Natural killer cell (primary cell): Measurements from ENCODE around the gene CDK5RAP3. TPM values are rescaled to one million over a fixed set of nuclear protein-coding genes. Genes with fewer than 3 reads are reported as not detected.

Source experiments
- ATAC-seq, 3 donors: fragments of 150-1000 bp in 2 of 3; fragments of 200-7000 bp in 1 of 3; cut with Tn5 transposase; 1 replicate in 1 of 3; 2 replicates in 2 of 3; pipeline ENCODE4 v1.10.0; 2021; ENCODE audit warnings: mild to moderate bottlenecking in 2 of 3, moderate library complexity in 2 of 3
- DNase-seq, 2 donors: peaks; one replicate each; pipeline versions ENCODE4 v3.0.0 to v3.0.0-alpha.2; 2013 to 2021; ENCODE audit warnings: mixed read lengths in 1 of 2
- H3K27ac ChIP-seq: one replicate; pipeline ENCODE4 v1.5.1; 2013; ENCODE audit warnings: mild to moderate bottlenecking, low read length
- H3K27me3 ChIP-seq: one replicate; pipeline ENCODE4 v1.6.1; 2013; ENCODE audit warnings: low read length; ENCODE audit not compliant: control insufficient read depth, insufficient read depth
- H3K36me3 ChIP-seq: one replicate; pipeline ENCODE4 v1.6.1; 2013; ENCODE audit warnings: low read length; ENCODE audit not compliant: control insufficient read depth, insufficient read depth
- H3K4me1 ChIP-seq: one replicate; pipeline ENCODE4 v1.6.1; 2013; ENCODE audit warnings: low read length; ENCODE audit not compliant: control insufficient read depth, insufficient read depth
- H3K4me3 ChIP-seq: one replicate; pipeline ENCODE4 v1.5.1; 2013; ENCODE audit warnings: low read length
- H3K9me3 ChIP-seq: one replicate; pipeline ENCODE4 v1.6.1; 2013; ENCODE audit warnings: low read length; ENCODE audit not compliant: control insufficient read depth, insufficient read depth
- H3K27ac Mint-ChIP-seq, 2 donors: one replicate each; pipeline ENCODE4 v1.8.0; 2022; ENCODE audit warnings: mild to moderate bottlenecking in 2 of 2, mixed read lengths in 2 of 2, moderate library complexity in 1 of 2
- H3K27me3 Mint-ChIP-seq, 2 donors: one replicate each; pipeline ENCODE4 v1.8.0; 2022; ENCODE audit warnings: low read depth in 2 of 2, mixed read lengths in 2 of 2
- H3K36me3 Mint-ChIP-seq: one replicate; pipeline ENCODE4 v1.8.0; 2022; ENCODE audit warnings: mixed read lengths
- H3K4me1 Mint-ChIP-seq, 2 donors: one replicate each; pipeline ENCODE4 v1.8.0; 2022; ENCODE audit warnings: mixed read lengths in 2 of 2
- H3K4me3 Mint-ChIP-seq: one replicate; pipeline ENCODE4 v1.8.0; 2022; ENCODE audit warnings: mild to moderate bottlenecking, moderate library complexity, mixed read lengths
- H3K9me3 Mint-ChIP-seq, 2 donors: one replicate each; pipeline ENCODE4 v1.8.0; 2022; ENCODE audit warnings: mixed read lengths in 2 of 2
- WGBS: methylation state at CpG from one replicate; pipeline ENCODE4 v1.1.7; 2013; ENCODE audit warnings: missing lambda C conversion rate; ENCODE audit not compliant: insufficient coverage; 5-methylcytosine and 5-hydroxymethylcytosine counted together
- intact Hi-C: fragments of 100-400 bp; cut with micrococcal nuclease; formaldehyde crosslinking; loops from one replicate; pipeline ENCODE4 v1.14.2; 2022
- total RNA-seq, 4 donors: library from RNA; stranded (reverse); fragments of 120-200 nt in 1 of 4; gene quantifications; one replicate each; pipeline versions ENCODE4 v1.2.3 to v1.2.4, GENCODE V29; 2013 to 2022
- TF ChIP-seq, protein P1 (sequence below): fragments of 200-600 bp; IDR thresholded peaks from one replicate; pipeline ENCODE4 v1.8.0; 2022; ENCODE audit warnings: antibody characterized with exemption

Gene CDK5RAP3
- total RNA-seq, 3 donors from 2014 or later (not counting 1 experiment from before 2014, with no cell fraction given), result 289 to 300 (median 292) TPM

DNA sequence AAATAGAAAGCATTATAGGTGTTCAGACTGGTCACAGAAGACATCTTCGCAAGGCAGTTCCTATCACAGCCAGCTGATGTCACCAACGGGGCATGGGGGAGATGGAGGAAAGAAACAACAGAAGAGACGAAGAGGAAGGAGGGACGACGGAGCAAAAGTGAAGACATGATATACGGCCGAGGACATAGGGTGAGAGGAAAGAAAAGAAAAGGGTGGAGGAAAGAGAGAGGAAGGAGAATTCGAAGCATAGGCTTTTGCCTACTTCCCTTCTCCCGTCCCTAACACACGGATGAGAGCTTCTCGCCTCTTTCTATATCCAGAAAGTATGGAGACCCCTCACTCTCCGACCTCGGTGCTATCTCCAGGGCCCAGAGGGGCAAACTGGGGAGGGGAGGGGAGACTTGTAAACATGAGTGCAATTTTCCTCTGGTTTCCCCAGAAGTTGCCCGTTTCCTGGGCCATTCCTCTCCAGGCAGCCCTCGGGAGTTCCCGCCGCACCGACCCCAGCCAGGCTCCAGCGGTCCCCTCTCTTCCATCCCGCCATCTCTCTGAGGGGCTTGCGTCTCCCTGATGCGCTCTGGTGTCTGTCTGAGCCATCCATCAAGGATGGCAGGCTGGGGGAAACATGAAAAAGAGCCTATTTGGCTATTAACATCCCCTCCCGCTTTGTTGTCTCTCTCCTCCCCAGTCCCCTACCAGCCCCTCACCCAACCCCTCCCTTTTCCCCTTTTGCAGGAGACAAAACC is 40.7 kb downstream of the CDK5RAP3 start:
- H3K27me3 Mint-ChIP-seq, result peaks cover 55 to 62% of the 10 kb centered on the region in 2 donors

DNA sequence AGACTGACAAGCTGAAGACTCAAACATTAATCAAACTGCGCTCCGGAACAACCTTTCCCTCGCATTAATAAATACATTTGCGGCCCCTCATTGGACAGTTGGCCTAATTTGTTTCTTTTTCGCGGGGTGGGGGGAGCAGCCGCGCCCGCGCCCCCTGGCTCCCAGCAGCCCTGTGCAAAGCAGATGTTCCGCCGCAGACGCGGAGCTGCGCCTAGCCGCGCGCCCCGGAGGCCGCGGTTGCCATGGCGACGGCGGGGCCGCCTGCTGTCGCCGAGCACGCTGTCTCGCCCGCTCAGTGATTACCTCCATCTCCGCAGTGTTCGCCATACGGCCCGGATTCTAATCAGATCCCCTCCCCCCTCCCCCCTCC is 41.2 kb downstream of the CDK5RAP3 start:
- WGBS, result under 1% methylated on average over 34 of the region's 34 CpGs
- H3K36me3 ChIP-seq, result no peaks in the 10 kb centered on the region
- H3K4me1 ChIP-seq, result peaks cover 12% of the 10 kb centered on the region
- no peak overlapping the region for H3K27ac ChIP-seq
- TF ChIP-seq, protein P1, sequence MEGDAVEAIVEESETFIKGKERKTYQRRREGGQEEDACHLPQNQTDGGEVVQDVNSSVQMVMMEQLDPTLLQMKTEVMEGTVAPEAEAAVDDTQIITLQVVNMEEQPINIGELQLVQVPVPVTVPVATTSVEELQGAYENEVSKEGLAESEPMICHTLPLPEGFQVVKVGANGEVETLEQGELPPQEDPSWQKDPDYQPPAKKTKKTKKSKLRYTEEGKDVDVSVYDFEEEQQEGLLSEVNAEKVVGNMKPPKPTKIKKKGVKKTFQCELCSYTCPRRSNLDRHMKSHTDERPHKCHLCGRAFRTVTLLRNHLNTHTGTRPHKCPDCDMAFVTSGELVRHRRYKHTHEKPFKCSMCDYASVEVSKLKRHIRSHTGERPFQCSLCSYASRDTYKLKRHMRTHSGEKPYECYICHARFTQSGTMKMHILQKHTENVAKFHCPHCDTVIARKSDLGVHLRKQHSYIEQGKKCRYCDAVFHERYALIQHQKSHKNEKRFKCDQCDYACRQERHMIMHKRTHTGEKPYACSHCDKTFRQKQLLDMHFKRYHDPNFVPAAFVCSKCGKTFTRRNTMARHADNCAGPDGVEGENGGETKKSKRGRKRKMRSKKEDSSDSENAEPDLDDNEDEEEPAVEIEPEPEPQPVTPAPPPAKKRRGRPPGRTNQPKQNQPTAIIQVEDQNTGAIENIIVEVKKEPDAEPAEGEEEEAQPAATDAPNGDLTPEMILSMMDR, result no peak
- Mint-ChIP-seq H3K27ac (no peak overlapping the region), H3K9me3 (no peaks in the 10 kb centered on the region), H3K36me3 (no peaks in the 10 kb centered on the region), H3K4me3 (peak overlapping the region; percentile 66), H3K27me3 (peaks cover 53 to 58% of the 10 kb centered on the region in 2 donors), H3K4me1 (peaks cover 6 to 15% of the 10 kb centered on the region in 2 donors)
- DNase-seq (peak; percentile 40 to 86), ATAC-seq (peak; percentile 64 to 86 (median 85))
- no peak overlapping the region for H3K4me3 ChIP-seq
- H3K27me3 ChIP-seq, result peaks cover 11% of the 10 kb centered on the region
- no peaks in the 10 kb centered on the region for H3K9me3 ChIP-seq
- intact Hi-C loops, result no loop called here

More for the DNA sequence above, 40.7 kb downstream of the CDK5RAP3 start:
- no peaks in the 10 kb centered on the region for H3K36me3 Mint-ChIP-seq
- intact Hi-C loops, result no loop called here
- peaks cover 11% of the 10 kb centered on the region for H3K27me3 ChIP-seq
- no peaks in the 10 kb centered on the region for H3K36me3 ChIP-seq
- 5% methylated on average over 18 of the region's 23 CpGs for WGBS
- no peak overlapping the region for H3K27ac ChIP-seq
- H3K4me1 Mint-ChIP-seq, result peaks cover 6 to 15% of the 10 kb centered on the region in 2 donors
- H3K9me3 Mint-ChIP-seq, result no peaks in the 10 kb centered on the region
- DNase-seq (peak in 1 of 2 donors; percentile 70), ATAC-seq (peak; percentile 48 to 63 (median 58))
- no peak overlapping the region for H3K27ac Mint-ChIP-seq
- TF ChIP-seq, protein P1, result no peak
- H3K4me3 ChIP-seq, result no peak overlapping the region
- H3K9me3 ChIP-seq, result no peaks in the 10 kb centered on the region
- peaks cover 12% of the 10 kb centered on the region for H3K4me1 ChIP-seq
- peak overlapping the region; percentile 67 for H3K4me3 Mint-ChIP-seq

DNA sequence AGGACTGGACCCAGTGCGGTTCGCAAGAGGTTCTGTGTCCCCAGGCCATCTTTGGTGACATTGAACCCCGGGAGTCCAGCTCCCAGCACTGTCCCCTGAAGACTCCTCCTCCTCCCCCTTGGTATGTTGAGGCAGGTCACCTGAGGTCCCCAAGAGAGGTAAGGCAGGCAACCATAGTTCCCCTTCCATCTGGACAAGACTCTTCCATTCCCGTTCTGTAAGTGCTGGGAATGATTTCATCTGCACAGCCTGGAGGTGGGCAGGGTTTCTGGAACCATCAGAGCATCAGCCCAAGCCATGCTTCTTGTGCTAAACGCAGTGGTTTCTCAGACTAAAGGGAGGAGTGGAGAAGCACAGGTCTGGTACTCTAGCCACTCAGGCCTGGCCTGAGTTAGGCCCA is 41.7 kb downstream of the CDK5RAP3 start:
- H3K9me3 Mint-ChIP-seq, result no peaks in the 10 kb centered on the region
- H3K27ac Mint-ChIP-seq, result no peak overlapping the region

More for the DNA sequence above, 41.7 kb downstream of the CDK5RAP3 start:
- WGBS, result 35% methylated on average over 4 of the region's 5 CpGs
- Histone ChIP-seq H3K36me3 (no peaks in the 10 kb centered on the region), H3K4me1 (peaks cover 12% of the 10 kb centered on the region), H3K4me3 (no peak overlapping the region), H3K9me3 (no peaks in the 10 kb centered on the region), H3K27me3 (peaks cover 11% of the 10 kb centered on the region), H3K27ac (no peak overlapping the region)
- DNase-seq, result peak in 1 of 2 donors; percentile 17
- peak overlapping the region; percentile 50 for H3K4me3 Mint-ChIP-seq
- H3K4me1 Mint-ChIP-seq, result peaks cover 6 to 15% of the 10 kb centered on the region in 2 donors
- no peak for ATAC-seq
- H3K36me3 Mint-ChIP-seq, result no peaks in the 10 kb centered on the region
- peaks cover 50 to 54% of the 10 kb centered on the region in 2 donors for H3K27me3 Mint-ChIP-seq
- intact Hi-C loops, result no loop called here
- TF ChIP-seq, protein P1, result no peak
